ENCODE data around the gene PARVG. TPM values are rescaled to one million over a fixed set of nuclear protein-coding genes. Genes with fewer than 3 reads are reported as not detected.

PARVG gene
- total and polyA plus RNA-seq, 10 of the 15 experiments (the other 5 are each of a cell fraction or from before 2014, with no cell fraction given): 6.3 to 123 (median 71.9) TPM

DNA sequence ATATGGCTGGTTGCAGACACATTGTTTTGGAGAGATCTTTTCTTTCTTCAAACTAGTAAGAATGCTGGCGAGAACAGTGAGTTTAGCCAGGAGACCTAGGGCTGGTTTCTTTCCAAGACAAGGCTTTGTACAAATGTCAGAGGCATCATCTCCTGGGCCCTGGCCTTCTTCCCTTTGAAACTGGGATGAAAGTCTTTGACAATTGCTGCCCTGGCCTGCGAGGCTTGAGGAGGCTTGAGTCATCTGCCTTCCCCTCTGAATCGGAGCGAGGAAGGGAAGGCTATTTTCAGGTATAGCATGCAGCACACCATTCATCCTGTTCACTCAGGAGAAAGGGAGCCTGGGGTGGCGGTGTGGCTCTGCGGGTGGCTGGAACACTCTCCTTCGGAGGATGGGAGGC is 21.5 kb upstream of the PARVG start:
- no peak for FAIRE-seq
- RAD21 ChIA-PET (ENCODE audit: unreplicated experiment): interaction anchor here (0.6 kb wide), 1 partner anchor 12 kb away, joined by 3 read pairs; no protein-coding TSS in a partner anchor

DNA sequence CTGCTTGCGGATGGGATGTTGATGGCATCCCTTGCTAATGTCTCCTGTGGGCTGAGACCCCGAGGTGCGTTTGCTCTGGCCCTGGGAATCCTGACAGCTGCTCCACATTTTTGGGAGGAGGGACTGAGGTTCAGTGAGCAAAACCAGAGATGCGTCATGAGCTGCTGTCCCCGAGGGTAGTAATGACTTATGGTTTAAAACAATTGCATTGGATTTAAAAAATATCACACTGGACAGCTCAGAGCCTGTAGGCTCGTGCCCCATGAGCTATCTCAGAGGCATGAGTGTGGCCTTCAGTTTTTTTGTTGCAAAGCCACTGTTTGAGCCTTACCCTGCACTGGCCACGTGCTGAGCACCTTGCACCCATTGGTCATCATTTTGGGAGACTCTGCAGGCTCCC is 20.9 kb upstream of the PARVG start:
- ChIA-PET SMC1A (ENCODE audit: uncharacterized antibody, unreplicated experiment) (no interaction called here), RAD21 (ENCODE audit: unreplicated experiment) (interaction anchor here (0.6 kb wide), 1 partner anchor 12 kb away, joined by 3 read pairs; no protein-coding TSS in a partner anchor), CTCF (no interaction called here), POLR2A (no interaction called here)
- 97% methylated on average over 7 of the region's 7 CpGs for whole genome bisulfite sequencing (ENCODE audit: insufficient coverage, insufficient replicate concordance, low lambda C conversion rate, missing lambda C conversion rate)
- intact Hi-C loops (cut with micrococcal nuclease; ENCODE audit: unreplicated experiment) (no loop called here), in situ Hi-C loops (cut with MboI) (no loop called here)
- Histone ChIP-seq H3K36me3 (ENCODE audit: control insufficient read depth in 2 of 2, insufficient read depth in 2 of 2, low read length in 1 of 2) (peaks cover 7 to 22% of the 10 kb centered on the region in 2 experiments; a peak in 3 of 4 replicates), H3K4me1 (ENCODE audit: control insufficient read depth, insufficient read depth, low read length) (no peaks in the 10 kb centered on the region), H2AFZ (ENCODE audit: control insufficient read depth, low read depth, low read length) (no peak overlapping the region), H3K4me2 (ENCODE audit: control insufficient read depth, insufficient read depth) (no peak overlapping the region), H3K79me2 (ENCODE audit: control insufficient read depth, insufficient read depth, low read length) (no peaks in the 10 kb centered on the region), H4K20me1 (ENCODE audit: control insufficient read depth, insufficient read depth) (no peaks in the 10 kb centered on the region), H3K27ac (ENCODE audit: control insufficient read depth, insufficient read depth) (no peak overlapping the region), H3K9me3 (replicated peaks; ENCODE audit: control insufficient read depth, insufficient read depth, low read length) (no peaks in the 10 kb centered on the region), H3K27me3 (replicated peaks in 1 of 2; ENCODE audit: control insufficient read depth in 2 of 2, insufficient read depth in 2 of 2, low read length in 1 of 2) (no peaks in the 10 kb centered on the region), H3K4me3 (no peak overlapping the region), H3K9ac (ENCODE audit: control insufficient read depth, insufficient read depth, low read length) (no peak overlapping the region)
- TF ChIP-seq MYC (IDR thresholded peaks at IDR 0.05; ENCODE audit: insufficient read depth, insufficient read length, insufficient replicate concordance, low read length, severe bottlenecking) (no peak), BRCA1 (IDR thresholded peaks at IDR 0.05; ENCODE audit: low read depth, low read length) (no peak)
- ATAC-seq: no peak
- no peak for DNase-seq (ENCODE audit: low read depth, low spot score)
- FAIRE-seq: no peak
- BruUV-seq (replicated peaks): no TSS peak

More for the DNA sequence above, 21.5 kb upstream of the PARVG start:
- Histone ChIP-seq H3K4me3 (no peak overlapping the region), H3K9me3 (replicated peaks; ENCODE audit: control insufficient read depth, insufficient read depth, low read length) (no peaks in the 10 kb centered on the region), H3K4me1 (ENCODE audit: control insufficient read depth, insufficient read depth, low read length) (no peaks in the 10 kb centered on the region), H4K20me1 (ENCODE audit: control insufficient read depth, insufficient read depth) (no peaks in the 10 kb centered on the region), H3K9ac (ENCODE audit: control insufficient read depth, insufficient read depth, low read length) (no peak overlapping the region), H3K4me2 (ENCODE audit: control insufficient read depth, insufficient read depth) (no peak overlapping the region), H2AFZ (ENCODE audit: control insufficient read depth, low read depth, low read length) (no peak overlapping the region), H3K36me3 (ENCODE audit: control insufficient read depth in 2 of 2, insufficient read depth in 2 of 2, low read length in 1 of 2) (peaks cover 7 to 22% of the 10 kb centered on the region in 2 experiments; a peak in 3 of 4 replicates), H3K79me2 (ENCODE audit: control insufficient read depth, insufficient read depth, low read length) (no peaks in the 10 kb centered on the region), H3K27ac (ENCODE audit: control insufficient read depth, insufficient read depth) (no peak overlapping the region), H3K27me3 (replicated peaks in 1 of 2; ENCODE audit: control insufficient read depth in 2 of 2, insufficient read depth in 2 of 2, low read length in 1 of 2) (no peaks in the 10 kb centered on the region)
- ATAC-seq: no peak
- DNase-seq (ENCODE audit: low read depth, low spot score): no peak
- in situ Hi-C loops (cut with MboI): no loop called here
- TF ChIP-seq, protein P1, sequence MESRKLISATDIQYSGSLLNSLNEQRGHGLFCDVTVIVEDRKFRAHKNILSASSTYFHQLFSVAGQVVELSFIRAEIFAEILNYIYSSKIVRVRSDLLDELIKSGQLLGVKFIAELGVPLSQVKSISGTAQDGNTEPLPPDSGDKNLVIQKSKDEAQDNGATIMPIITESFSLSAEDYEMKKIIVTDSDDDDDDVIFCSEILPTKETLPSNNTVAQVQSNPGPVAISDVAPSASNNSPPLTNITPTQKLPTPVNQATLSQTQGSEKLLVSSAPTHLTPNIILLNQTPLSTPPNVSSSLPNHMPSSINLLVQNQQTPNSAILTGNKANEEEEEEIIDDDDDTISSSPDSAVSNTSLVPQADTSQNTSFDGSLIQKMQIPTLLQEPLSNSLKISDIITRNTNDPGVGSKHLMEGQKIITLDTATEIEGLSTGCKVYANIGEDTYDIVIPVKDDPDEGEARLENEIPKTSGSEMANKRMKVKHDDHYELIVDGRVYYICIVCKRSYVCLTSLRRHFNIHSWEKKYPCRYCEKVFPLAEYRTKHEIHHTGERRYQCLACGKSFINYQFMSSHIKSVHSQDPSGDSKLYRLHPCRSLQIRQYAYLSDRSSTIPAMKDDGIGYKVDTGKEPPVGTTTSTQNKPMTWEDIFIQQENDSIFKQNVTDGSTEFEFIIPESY (IDR thresholded peaks at IDR 0.05): no peak
- CTCF ChIA-PET: no interaction called here
- intact Hi-C loops (cut with micrococcal nuclease; ENCODE audit: unreplicated experiment): no loop called here
- 87% methylated on average over 7 of the region's 7 CpGs for WGBS (ENCODE audit: insufficient coverage, insufficient replicate concordance, low lambda C conversion rate, missing lambda C conversion rate)
- POLR2A ChIA-PET: no interaction called here
- SMC1A ChIA-PET (ENCODE audit: uncharacterized antibody, unreplicated experiment): no interaction called here
- BruUV-seq (replicated peaks): no TSS peak

All from GM12878 (cell line).